HG02943 (cell line): ENCODE results near the gene ARHGEF2.

Experiments
- ATAC-seq: cut with Tn5 transposase; IDR thresholded peaks from one replicate; pipeline ENCODE4 v1.9.1; 2021; ENCODE audit warnings: mild to moderate bottlenecking, low read depth, moderate library complexity; ENCODE audit not compliant: unreplicated experiment

Gene ARHGEF2

DNA sequence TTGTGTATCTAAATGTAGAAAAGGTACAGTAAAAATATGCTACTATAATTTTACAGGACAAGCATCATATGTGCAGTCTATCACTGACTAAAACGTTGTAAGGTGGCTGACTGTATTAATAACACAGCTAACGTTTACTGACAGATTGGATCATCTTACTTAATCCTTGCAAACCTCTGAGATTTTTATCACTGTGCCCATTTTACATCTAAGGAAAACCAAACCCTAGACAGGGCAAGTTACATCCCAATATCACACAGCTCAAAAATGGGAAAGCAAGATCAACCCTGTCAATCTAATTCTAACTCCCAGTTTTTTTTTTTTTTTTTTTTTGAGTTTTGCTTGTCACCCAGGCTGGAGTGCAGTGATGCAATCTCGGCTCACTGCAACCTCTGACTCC is 59.7 kb downstream of the ARHGEF2 start:
- ATAC-seq, result no peak

- ATAC-seq, result no peak
These were observed 64.2 kb downstream of the ARHGEF2 start for GRCh38 chr1:155913969-155914757.

DNA sequence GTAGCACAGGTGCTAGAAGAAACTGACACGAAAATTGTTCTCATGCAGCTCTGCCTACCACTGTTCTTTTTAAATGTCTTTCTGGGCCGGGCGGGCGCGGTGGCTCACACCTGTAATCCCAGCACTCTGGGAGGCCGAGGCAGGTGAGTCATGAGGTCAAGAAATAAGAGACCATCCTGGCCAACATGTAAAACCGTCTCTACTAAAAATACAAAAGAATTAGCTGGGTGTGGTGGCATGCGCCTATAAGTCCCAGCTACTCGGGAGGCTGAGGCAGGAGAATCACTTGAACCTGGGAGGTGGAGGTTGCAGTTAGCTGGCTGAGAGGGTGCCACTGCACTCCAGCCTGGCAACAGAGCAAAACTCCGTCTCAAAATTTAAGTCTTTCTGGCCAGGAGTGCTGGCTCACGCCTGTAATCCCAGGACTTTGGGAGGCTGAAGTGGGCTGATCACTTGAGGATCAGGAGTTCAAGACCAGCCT is 66.3 kb downstream of the ARHGEF2 start:
- ATAC-seq, result no peak

DNA sequence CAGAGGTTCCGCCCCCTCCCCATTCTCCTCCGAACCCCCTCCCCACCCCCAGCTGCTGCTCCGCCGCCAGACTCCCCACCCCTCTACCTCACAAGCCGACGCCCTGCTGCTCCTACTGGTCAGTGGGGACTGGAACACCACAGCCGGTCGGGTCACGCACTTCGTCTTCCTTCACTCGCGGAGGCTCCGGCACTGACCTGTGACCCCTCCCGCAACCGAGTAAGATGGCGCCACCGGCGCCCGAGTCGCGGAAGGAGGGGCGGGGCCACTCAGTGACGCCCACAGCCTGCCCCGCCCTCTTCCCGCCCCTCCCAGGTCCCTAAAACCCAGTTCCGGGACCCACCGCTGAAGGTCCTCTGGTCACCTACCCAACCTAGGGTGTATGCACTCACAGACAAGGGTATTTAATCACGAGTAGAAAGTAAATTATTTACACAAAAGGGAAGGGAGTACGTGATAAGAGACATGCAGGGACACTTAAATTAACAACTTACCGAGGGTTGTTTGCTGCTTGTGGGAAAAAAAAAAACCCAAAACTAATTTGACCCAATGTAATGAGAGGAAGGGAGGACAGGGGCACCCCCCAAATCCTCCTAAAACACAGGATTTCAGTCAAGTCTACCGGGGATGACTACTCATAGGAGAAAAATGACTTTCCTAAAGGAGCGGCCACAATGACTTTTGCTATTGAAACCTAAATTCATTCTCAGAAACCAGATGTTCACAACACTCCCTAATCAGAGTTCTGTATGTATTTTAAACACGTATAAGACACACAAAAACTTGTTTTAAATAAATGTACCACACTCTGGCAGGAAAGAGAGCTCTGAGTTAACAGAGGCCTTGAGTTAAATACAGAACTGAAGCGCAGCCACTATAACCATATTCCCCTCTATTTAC is 66.9 kb downstream of the ARHGEF2 start, which contains the start of gene RIT1:
Gene RIT1 (minus strand): TSS at position 194 of the 900 bp plus-strand sequence. CDS start 588 bp downstream, outside the sequence.
- peak; percentile 78 for ATAC-seq

- no peak for ATAC-seq
These were observed 67.7 kb downstream of the ARHGEF2 start for GRCh38 chr1:155910621-155911121.

DNA sequence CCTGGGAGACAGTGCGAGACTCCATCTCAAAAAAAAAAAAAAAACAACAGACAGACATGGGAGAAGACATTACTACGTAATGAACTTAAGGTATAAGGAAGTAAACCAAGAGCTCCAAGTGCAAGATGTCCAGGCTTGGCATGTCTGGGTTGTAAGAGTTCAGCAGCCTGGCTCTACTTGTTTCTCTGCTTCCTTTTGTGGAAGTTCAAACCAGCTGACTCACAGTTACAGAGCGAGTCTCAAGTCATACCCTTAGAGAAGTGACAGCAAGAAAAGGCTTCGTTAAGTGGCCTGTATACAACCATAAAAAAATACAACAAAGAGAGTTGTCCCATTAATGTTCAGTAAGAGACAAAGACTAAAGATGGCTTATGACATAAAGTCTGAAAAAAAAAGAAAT is 68.5 kb downstream of the ARHGEF2 start:
- ATAC-seq, result no peak

DNA sequence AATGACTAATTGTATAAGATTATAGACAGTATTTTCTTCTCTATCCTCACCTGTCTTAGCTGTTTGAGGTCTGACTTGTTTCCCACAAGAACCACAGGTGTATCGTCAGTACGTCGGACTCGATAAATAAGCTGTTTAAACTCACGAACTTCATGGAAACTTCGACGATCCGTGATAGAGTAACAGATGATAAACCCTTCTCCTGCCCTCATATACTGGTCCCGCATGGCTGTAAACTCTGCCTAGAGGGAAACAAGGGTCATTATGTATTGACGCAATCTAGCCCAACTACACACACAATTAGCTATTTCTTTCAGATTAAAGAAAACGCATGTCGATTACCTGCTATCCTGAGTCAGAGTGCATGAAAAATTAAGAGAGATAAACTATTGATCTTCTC is 74.1 kb downstream of the ARHGEF2 start:
- ATAC-seq, result no peak

- no peak for ATAC-seq
These were observed 78.2 kb downstream of the ARHGEF2 start for GRCh38 chr1:155900161-155900560.

DNA sequence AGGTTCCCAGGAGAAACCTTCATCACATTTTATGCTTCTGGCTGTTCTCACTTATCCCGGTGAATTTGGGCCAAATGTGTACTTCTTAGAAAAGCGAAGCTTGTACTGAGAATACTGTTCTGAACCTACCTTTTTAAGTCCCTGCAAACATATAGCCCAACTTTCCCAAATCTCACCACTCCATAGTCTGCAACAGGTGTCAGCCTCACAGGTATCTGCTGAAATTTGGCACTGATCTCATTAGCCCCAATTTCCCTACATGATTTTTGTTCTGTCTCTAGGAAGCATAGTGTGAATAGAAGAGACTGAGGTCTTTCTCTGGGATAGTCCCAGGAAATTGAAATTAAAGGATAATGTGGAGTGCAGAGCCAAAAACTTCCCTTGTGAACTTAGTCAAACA is 78.7 kb downstream of the ARHGEF2 start:
- ATAC-seq, result no peak

DNA sequence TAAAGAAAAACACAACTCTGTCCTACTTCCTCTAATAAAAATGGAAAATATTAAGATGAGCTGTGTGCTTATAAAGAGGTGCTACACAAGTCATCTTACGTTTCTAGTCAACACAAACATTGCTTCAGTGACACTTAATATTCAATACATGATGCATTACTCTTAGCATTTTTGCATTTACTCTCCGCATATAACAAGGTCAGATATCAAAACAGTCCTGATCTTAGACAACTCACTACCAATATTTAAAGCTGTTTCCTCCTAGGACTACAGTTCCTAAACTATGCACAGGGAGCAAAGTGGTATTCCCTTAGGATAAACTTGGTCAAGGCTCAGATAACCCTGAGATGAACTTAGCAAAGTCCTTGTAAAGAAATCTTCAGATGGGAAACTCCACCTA is 79.5 kb downstream of the ARHGEF2 start:
- ATAC-seq, result no peak

DNA sequence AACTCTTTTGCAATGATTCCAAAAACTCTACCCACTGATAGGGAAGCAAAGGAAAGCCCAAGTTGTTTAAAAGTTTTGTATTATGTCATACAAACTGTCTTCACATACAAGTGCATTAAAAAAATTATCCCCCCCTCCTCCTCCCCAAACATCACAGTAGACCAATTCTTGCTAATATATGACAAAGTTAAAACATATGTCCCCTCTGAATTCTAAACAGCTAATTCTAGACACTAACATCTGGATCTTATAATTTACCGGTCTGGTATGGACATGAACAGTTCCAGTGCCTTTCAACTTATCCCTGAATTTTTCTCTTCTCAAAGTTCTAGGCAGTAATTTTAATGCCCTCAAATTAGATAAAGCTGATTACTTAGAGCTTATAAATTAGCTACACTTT is 80.6 kb downstream of the ARHGEF2 start:
- ATAC-seq, result no peak
